DMS153 treated with DMSO at 0.1 percent for 48 hours (cell line): ENCODE measurements around the gene SLBP.

Experiments used
- DNase-seq: peaks from one replicate; lab custom pipeline; 2025; ENCODE audit not compliant: unreplicated experiment; lab: John Stamatoyannopoulos, UW

SLBP gene

DNA sequence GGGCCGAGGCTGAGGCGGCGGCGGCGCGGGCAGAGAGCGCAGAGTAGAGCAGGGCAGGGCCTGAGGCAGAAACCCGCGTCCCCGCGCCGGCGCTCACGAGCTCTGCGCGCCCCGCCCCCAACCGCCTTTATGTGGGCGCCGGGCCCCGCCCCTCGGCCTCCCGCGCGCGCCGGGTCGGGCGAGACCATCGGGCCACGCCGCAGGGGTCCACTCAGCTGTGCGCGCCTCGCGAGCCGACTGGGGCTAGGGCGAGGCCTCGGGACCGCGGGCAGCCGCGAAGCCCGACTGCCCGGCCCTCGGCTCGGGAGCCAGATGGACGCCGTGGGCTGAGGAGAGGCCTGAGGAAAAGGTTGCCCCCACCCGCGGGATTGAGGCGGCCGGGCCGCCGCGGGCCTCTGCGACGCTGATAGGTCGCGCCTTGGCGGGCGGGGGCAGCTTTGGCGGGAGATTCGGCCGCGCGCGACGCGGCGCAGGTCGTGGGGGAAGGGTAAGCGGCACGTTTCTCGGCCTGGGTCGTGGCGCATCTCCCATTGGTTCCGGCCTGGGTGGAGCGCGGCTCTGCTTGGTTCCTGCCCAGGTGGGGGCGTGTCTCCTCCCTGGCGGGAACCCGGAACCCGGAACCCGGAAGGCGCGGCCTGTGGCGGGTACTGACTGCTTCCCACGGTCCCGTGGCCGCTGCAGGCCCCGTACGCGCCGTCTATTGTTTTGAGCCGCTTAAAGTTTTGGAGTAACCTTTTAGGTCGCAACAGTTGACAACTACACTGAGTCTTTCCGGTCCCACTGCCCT, at the start of gene SLBP:
Gene SLBP (minus strand): TSS at position 104 of the 787 bp plus-strand sequence. CDS start 131 bp downstream, outside the sequence.
- peak; percentile 56 for DNase-seq

DNA sequence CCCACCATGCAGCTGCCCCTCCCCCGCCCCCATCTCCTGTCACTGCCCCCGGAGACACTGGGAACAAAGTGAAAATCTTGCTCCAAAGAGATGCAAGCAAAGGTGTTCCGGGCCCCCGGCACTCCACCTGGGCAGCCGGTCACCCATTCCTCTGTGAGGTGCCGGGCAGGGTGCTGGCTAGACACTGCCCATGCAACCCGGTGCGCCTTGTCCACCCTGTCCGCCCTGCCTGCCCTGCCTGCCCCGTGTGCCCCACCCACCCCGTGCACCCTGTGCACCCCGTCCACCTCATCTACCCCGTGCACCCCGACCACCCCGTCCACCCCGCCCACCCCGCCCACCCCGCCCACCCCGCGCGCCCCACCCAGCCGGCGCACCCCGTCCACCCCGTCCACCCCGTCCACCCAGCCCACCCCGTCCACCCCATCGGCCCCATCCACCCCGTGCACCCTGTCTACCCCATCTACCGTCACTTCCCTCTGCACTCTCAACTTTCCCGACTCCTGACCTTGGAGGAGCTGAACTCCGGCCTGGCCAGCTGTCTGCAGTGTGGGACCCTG, 49.1 kb upstream of the SLBP start:
- no peak for DNase-seq

GRCh38 chr4:1760521-1761071, 48.5 kb upstream of the SLBP start:
- DNase-seq: no peak

DNA sequence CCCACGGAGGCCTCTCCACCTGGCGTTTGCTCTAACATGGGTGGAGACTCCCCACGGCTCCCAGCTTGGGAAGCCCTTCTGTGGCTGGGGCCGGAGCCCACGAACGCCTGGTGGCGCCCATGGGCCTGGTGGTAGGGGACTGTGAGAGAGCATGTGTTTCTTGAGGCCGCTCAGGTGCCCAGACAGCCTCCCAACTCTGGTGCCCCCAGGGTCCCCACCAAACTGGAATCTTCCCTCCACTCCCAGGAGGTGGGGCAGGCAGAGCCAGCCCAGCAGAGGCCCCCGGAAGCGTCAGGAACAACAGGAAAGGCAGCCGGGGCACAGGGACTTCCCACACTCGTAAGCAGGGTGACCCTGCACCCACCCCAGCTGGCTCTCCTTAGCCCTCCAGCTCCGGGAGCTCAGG, 47.7 kb upstream of the SLBP start:
- no peak for DNase-seq

- DNase-seq: no peak
Observed at GRCh38 chr4:1759170-1759817, 47.2 kb upstream of the SLBP start.

- DNase-seq: no peak
Observed at GRCh38 chr4:1758306-1759121, 46.4 kb upstream of the SLBP start.

GRCh38 chr4:1757836-1758235, 45.7 kb upstream of the SLBP start:
- no peak for DNase-seq

DNA sequence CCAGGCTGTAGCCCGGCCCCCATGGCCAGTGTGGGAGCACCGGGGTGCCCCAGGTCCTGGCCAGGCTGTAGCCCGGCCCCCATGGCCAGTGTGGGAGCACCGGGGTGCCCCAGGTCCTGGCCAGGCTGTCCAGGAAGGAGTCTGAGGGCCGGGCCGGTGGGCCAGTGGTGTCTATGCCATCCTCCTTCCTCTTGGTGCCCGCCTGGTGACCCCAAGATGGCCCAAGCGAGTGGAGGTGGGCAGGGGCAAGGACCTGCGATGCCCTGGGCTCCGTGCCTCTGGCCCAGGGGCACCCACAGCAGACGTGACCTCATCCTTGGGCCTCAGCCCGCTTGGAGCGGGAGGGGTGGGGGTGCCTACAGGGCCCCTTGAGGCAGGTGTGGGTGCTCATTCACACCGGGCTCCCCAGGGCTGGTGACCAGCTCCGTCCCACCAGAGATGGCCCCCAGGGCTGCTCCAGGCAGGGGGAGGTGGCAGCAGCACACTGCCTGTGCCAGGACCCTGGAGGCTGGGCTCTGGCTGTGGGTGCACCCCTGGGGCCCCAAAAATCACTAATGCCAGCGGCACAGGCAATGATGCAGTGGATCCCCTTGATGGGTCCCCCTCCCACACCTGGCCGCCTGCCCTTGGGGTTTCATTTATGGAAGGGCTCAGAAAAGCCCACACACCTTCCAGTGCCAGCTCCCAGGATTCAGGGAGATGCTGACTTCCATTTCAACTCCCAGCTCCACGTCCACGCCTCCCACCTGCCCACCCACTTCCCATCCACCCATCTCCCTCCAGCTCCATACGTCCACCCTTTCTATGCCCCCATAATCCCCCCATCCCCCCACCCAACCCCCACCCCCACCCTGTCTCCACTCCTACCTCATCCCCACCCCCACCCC, 45.0 kb upstream of the SLBP start:
- no peak for DNase-seq

GRCh38 chr4:1756079-1756478, 44.0 kb upstream of the SLBP start:
- DNase-seq: no peak

DNA sequence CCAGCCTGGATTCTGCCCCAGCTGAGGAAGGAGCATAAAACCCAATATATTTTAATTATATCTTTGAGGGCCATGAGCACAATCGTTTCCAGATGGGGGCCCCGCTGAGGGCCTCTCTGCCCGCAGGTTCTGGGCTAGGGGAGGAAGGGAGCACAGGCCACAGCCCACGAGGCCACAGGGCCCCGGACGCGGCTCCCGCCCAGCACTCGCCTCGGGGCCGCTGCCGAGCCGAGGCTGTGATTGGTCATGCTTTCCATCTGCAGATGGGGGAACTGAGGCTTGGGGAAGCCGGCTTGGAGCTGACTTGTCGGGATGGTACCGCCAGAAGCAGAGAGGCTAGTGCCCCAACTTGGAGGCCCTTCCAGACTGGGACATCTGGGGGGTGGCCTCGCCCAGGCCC, 43.2 kb upstream of the SLBP start:
- no peak for DNase-seq

DNA sequence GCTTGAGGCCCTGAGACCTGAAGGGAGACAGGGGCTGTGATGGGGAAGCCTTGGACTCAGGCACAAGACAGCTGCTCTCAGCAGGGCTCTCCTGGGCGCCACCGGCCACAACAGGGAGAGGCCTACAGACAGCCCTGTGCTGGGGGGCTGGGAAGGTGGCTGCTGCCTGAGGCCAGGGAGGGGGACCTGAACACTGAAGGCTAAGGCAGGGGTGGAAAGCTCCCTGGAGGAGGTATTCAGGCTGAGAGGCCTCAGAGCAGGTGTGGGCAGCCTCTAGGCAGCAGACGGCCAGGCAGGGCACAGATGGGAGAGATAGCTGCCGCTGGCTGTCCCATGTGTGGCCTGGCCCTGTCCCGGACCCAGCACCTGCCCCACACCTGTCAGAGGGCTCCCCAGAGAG, 42.2 kb upstream of the SLBP start:
- DNase-seq: no peak

DNA sequence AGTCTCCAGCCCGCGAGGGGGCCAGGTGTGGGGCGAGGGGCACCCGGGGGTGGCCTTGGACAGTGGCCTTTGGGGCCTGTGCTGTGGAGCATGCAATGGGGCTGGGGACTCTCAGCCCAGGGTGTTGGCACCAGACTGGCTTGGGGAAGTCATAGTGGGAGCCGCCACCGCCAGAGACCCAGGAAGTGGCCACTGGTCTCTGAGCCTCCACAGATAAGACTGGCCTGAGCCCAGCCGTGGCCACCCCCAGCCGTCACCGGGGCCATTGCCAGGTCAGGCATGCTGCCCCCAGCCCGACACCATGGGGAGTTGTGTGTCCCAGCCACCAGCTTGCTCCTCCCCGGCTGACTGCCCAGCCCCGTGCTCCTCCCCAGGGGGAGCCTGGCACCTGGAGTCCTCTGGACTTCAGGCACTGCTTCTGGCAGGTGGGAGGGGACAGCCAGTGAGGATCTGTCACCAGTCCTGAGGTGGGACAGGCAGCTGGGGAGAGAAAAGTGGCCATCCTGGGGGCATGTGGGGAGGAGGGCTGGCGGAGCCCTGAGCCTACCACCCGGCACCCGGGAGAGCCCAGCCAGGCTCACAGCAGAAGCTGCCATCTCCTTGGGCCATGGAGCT, 41.7 kb upstream of the SLBP start:
- DNase-seq: no peak

DNA sequence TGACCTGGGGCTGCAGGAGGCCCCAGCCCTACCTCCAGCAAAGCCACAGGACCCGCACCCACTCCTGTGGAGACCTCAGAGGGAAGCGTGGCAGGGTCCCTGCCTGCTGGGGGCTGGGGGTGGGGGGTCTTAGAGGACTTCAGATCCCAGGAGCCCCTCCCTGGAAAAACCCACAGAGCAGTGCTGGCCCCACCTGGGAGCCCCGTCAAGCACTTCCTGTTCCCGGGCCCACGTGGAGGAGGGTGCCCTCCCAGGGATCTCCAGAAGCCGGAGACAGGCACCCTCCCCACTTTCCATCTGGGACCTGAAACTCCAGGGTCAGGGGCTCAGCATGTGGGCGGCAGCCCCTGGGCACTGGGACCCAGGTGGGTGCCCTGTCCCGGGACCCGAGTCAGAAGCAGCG, 41.2 kb upstream of the SLBP start:
- DNase-seq: no peak

- no peak for DNase-seq
Observed at GRCh38 chr4:1752284-1753041, 40.3 kb upstream of the SLBP start.

DNA sequence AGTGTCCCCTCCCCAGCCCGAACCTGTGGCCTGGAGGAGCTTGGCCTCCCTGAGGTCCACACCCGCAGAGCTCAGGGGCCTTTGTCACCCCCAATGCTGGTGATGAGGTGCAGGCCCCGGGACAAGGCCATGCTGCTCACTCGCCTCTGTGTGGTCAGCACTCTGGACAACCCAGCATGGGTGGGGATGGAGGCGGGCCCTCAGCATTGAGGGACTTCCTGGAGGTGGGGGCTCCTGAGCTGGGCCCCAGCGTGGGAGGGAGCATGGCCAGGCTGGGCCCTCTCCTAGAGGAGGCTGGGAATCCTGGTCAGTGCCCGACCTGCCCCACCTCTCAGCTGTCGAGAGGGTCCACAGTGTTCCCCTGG, 39.8 kb upstream of the SLBP start:
- DNase-seq: no peak

GRCh38 chr4:1751155-1751918, 39.2 kb upstream of the SLBP start:
- no peak for DNase-seq

- DNase-seq: no peak
Observed at GRCh38 chr4:1750381-1751154, 38.4 kb upstream of the SLBP start.

GRCh38 chr4:1749826-1750225, 37.7 kb upstream of the SLBP start:
- DNase-seq: no peak
